Effector memory CD4-positive, alpha-beta T cell (primary cell): Measurements from ENCODE around the gene SLC35A4.

ENCODE experiments used
- DNase-seq, 3 donors: peaks; one replicate each; pipeline ENCODE4 v3.0.0-alpha.2; 2020
- H3K27ac ChIP-seq: 2 replicates; pipeline ENCODE4 v1.7.0; 2013; ENCODE audit warnings: mild to moderate bottlenecking, low read length, moderate library complexity; ENCODE audit not compliant: insufficient read depth, poor library complexity, severe bottlenecking
- H3K27me3 ChIP-seq: replicated peaks from 2 replicates; pipeline ENCODE4 v1.7.0; 2013; ENCODE audit warnings: mild to moderate bottlenecking, low read length; ENCODE audit not compliant: insufficient read depth, control insufficient read depth, poor library complexity, severe bottlenecking
- H3K36me3 ChIP-seq: 2 replicates; pipeline ENCODE4 v1.7.0; 2013; ENCODE audit warnings: mild to moderate bottlenecking, low read length, moderate library complexity; ENCODE audit not compliant: control insufficient read depth, insufficient read depth
- H3K4me1 ChIP-seq: 2 replicates; pipeline ENCODE4 v1.7.0; 2013; ENCODE audit warnings: low read length, mild to moderate bottlenecking; ENCODE audit not compliant: control insufficient read depth, insufficient read depth, poor library complexity, severe bottlenecking
- H3K4me3 ChIP-seq: 2 replicates; pipeline ENCODE4 v1.7.0; 2013; ENCODE audit warnings: low read length, low read depth, mild to moderate bottlenecking; ENCODE audit not compliant: insufficient read depth, poor library complexity, severe bottlenecking
- H3K9me3 ChIP-seq: 2 replicates; pipeline ENCODE4 v1.7.0; 2013; ENCODE audit warnings: mild to moderate bottlenecking, low read length, moderate library complexity; ENCODE audit not compliant: control insufficient read depth

Gene SLC35A4

DNA sequence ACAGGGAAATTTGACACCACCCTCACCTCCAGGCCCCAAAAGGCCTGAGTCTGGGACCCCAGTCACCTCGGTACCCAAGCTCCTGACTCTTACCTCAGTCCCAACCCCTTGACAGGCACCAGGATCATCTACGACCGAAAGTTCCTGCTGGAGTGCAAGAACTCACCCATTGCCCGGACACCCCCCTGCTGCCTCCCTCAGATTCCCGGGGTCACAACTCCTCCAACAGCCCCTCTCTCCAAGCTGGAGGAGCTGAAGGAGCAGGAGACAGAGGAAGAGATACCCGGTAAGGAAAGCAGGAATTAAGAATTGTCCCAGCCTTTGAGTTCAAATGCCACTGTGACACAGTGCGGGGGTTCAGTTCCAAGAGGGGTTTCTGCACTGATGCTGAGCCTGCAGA lies 15.8 kb upstream of the SLC35A4 start:
- Histone ChIP-seq H3K36me3 (peaks cover 36% of the 10 kb centered on the region), H3K27me3 (no peaks in the 10 kb centered on the region), H3K4me3 (no peak overlapping the region), H3K9me3 (no peaks in the 10 kb centered on the region), H3K4me1 (peaks cover 23% of the 10 kb centered on the region), H3K27ac (peak overlapping the region; percentile 83)
- no peak for DNase-seq

DNA sequence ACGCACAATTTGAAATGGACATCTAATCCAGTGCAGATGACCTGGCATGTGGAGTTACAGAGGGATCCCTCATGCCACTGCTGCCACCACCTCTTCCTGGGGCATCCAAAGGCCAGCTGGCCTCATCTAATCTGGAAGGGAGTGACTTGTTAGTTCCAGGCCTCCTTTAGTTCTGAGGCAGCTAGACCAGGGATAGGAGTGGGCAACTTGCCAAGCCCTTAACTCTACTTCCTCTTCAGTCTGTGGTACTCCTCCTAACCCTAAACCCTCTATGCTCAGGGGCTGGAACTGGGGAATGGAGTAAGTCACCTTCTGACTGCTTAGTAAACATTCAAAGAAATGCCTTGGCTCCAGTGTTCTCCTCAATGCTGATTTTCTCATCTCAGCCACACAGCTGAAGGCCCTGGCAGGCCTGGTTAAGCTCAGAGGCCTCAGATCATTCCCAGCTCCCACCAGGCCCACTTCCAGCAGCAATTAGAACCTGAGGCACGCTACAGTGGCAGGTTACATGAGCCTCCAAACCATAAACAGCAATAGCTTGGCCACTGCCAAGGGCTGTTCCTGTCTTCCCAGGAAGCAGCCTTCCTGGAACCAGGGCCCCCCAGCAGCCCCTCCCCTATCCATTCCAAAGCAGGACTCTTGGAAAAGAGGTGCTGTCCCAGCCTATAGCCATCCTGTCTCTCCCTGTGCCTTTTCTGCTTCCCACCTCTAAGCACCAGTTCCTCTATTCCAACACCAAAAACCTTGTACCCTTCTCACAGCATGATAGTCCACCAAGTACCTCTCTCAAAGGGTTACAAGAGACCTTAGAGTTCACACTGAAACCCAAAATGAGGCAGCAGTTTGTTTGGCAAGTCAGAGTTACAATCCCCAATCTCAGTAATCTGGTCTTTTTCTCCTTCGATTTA lies 15.1 kb upstream of the SLC35A4 start:
- DNase-seq: no peak
- no peaks in the 10 kb centered on the region for H3K27me3 ChIP-seq
- H3K4me3 ChIP-seq: no peak overlapping the region
- H3K36me3 ChIP-seq: peaks cover 33% of the 10 kb centered on the region
- peak overlapping the region; percentile 24 for H3K27ac ChIP-seq
- H3K4me1 ChIP-seq: peaks cover 23% of the 10 kb centered on the region
- H3K9me3 ChIP-seq: no peaks in the 10 kb centered on the region

DNA sequence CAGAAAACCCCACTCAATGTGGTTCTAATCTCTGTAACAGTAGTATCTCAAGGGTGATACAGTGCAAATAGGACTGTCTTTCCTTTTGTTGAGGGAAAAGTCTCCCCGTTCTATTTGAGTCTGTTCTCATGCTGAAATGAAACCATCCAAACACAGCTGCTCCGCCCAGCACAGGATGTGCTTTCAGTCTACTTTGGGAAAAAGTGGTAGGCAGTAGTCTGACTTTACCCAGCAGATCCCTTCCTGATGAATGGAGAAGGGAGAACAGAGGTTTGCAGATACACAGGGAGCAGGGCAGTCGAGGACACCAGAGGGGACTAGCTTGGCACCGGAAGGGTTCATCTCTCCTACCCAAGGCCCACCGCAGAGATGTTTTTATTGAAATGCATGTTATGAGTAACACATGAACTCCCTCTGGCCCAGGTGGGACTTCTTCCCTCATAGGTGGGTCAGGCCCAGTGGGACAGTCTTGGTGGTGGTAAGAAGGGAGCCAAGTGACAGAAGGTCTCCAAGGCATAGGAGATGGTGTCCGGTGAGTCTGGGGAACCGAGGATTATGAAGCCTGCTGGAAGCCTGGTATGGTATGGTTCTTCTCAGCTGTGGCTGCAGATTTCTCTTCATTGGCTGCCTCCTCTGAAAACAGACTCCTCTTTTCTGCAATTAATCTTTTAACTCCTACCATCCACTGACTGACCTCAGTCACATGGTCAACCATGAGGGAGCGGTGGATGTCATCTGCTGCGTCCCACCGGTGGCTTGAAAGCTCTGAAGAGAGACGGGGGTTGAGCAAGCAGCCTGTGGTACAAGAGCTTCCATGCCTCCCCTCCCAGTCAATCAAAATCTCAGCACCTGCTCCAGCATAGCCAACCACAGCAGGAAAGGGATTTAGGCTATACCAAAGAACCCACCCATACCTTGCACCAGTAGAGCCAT lies 14.2 kb upstream of the SLC35A4 start:
- H3K36me3 ChIP-seq: peaks cover 27% of the 10 kb centered on the region
- H3K4me3 ChIP-seq: no peak overlapping the region
- H3K27ac ChIP-seq: peak overlapping the region; percentile 18
- peaks cover 24% of the 10 kb centered on the region for H3K4me1 ChIP-seq
- no peak for DNase-seq
- H3K9me3 ChIP-seq: no peaks in the 10 kb centered on the region
- no peaks in the 10 kb centered on the region for H3K27me3 ChIP-seq

DNA sequence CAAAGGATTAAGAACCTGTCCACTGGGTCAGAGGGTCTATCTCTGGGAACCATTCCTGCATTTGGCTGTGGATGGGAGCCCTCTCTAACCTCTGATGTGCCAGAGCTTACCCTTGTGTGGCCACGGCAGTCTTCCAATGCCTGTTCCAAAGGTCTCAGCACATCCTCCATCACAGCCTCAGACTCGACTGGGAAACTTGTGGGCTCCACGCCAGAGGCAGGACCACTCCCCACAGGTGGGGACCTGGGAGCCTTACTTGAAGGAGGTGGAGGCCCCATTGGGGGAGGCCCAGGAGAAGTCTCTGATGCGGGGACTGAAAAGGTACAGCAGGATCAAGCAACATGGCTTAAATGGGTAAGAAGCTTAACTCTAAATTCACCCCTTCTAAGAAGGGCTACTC lies 12.8 kb upstream of the SLC35A4 start:
- Histone ChIP-seq H3K4me1 (peaks cover 36% of the 10 kb centered on the region), H3K36me3 (peaks cover 27% of the 10 kb centered on the region)
- no peak for DNase-seq

GRCh38 chr5:140553657-140554056 lies 11.0 kb upstream of the SLC35A4 start:
- Histone ChIP-seq H3K9me3 (no peaks in the 10 kb centered on the region), H3K4me3 (no peak overlapping the region), H3K4me1 (peaks cover 19% of the 10 kb centered on the region), H3K27me3 (no peaks in the 10 kb centered on the region), H3K36me3 (peaks cover 27% of the 10 kb centered on the region), H3K27ac (no peak overlapping the region)
- DNase-seq: no peak

More for the DNA sequence above, 12.8 kb upstream of the SLC35A4 start:
- Histone ChIP-seq H3K27ac (no peak overlapping the region), H3K27me3 (no peaks in the 10 kb centered on the region), H3K4me3 (no peak overlapping the region), H3K9me3 (no peaks in the 10 kb centered on the region)

DNA sequence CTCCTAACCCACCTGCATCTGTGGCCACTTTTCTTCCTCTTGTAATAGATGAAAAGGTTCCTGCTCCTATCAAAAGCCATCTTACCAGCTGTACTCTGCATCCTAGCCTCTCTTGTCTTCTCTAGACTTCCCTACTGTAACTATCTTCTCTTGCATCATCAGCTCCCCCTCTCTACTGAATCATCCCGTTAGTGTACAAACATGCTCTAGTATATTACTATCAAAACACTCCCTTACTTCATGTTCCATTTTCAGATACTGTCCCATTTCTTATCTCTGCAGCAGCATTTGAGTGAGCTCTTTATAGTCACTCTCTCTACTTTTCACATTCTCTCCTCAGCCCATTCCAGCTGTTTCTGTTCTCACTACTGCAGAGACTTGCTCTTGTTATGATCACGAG lies 10.2 kb upstream of the SLC35A4 start:
- Histone ChIP-seq H3K27ac (no peak overlapping the region), H3K36me3 (peaks cover 22% of the 10 kb centered on the region), H3K4me3 (no peak overlapping the region), H3K4me1 (peaks cover 15% of the 10 kb centered on the region), H3K27me3 (no peaks in the 10 kb centered on the region), H3K9me3 (no peaks in the 10 kb centered on the region)
- no peak for DNase-seq

DNA sequence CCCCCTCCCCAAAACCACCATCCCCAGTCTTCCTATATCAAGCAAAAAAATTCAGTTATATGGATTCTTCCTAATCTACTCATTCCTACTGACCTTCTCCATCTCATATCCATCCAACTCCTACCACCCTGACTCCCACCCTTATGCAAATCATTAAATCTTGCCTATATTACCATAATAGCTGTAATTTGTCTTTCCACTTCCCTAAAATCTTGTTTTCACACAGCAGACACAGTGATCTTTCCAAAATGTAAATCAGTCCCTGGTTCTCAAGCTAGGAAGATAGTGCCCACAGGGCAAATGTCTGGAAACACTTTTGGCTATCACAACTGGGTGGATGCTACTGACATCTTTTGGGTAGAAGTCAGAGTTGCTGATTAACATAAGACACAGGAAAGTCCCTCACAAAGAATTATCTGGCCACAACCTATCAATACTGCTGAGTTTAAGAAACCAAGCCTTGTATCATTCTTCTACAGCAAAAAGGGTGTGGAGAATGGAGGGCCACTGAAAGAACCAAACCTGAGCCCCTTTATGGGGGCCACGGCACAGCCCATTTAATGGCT lies 8.8 kb upstream of the SLC35A4 start:
- DNase-seq: no peak
- H3K36me3 ChIP-seq: peaks cover 13% of the 10 kb centered on the region
- peak overlapping the region; percentile 93 for H3K27ac ChIP-seq
- peaks cover 15% of the 10 kb centered on the region for H3K4me1 ChIP-seq
- H3K27me3 ChIP-seq: no peaks in the 10 kb centered on the region
- H3K9me3 ChIP-seq: no peaks in the 10 kb centered on the region
- peak overlapping the region; percentile 85 for H3K4me3 ChIP-seq

DNA sequence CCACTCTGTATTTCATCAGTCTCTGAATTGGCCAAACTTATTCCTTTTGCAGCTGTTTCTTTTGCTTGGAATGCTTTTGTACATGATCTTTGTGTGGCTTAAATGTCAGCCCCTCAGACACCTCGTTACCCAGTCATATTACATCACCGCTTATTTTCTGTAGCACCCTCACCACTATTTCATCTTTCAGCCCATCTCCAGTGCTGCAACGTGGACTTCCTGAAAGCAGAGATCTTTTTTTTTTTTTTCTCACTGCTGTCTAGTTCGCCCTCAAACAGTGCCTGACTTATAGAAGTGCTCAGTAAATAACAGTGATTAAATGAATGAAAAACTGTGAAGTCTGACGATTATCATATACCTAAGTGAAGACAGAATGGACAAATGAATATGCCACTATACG lies 8.2 kb upstream of the SLC35A4 start:
- no peaks in the 10 kb centered on the region for H3K9me3 ChIP-seq
- peak overlapping the region; percentile 93 for H3K27ac ChIP-seq
- H3K4me1 ChIP-seq: peaks cover 15% of the 10 kb centered on the region
- no peaks in the 10 kb centered on the region for H3K27me3 ChIP-seq
- H3K4me3 ChIP-seq: peak overlapping the region; percentile 85
- no peak for DNase-seq
- H3K36me3 ChIP-seq: peaks cover 14% of the 10 kb centered on the region

DNA sequence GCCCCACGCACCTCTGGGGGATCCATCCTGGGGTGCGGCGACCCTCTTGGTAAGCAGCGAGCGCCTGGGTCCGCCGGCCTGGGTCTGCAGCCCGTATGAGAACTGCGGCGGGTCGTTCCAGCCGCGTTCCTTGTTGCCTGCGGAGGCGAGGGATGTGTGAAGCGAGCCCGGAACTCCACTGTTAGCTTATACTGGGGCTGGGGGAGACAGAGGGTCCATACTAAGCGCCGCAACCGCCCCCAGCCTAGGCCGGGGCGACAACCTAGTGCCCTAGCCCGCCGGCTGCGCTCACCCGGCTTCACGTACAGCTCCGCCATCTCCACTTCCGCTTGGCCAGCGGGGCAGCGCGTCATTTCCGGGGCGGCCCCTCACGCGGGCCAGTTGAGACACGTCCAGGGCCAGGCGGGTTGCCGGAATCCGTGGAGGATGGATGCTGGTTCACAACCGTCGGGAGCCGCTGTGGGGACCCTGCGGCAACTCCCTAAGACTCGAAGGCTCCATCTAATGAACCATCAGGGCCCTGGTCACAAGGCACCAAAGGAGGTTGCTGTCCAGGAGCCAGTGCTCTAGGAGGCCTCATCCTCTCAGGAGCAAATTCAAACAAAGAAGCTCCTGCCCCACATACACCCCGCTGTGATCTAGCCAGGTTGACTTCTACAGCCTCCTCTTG lies 7.4 kb upstream of the SLC35A4 start, which contains the start of gene SRA1:
Gene SRA1 (minus strand): TSS at position 338 of the 670 bp plus-strand sequence. CDS start 21 bp downstream, at position 317.
- Histone ChIP-seq H3K4me1 (peaks cover 15% of the 10 kb centered on the region), H3K27me3 (no peaks in the 10 kb centered on the region), H3K9me3 (no peaks in the 10 kb centered on the region), H3K4me3 (peak within 1 kb of the TSS; percentile 85), H3K36me3 (peaks cover 9% of the 10 kb centered on the region), H3K27ac (peak within 1 kb of the TSS; percentile 93)
- DNase-seq: peak; percentile 69 to 84 (median 72)
